Thyroid gland (tissue), 4 donors: ENCODE measurements around the gene NIP7.

Experiments used
- POLR2A ChIP-seq, 2 donors: fragments of 450-650 bp; IDR thresholded peaks; one replicate each; pipeline ENCODE4 v1.6.1; 2017; ENCODE audit warnings: antibody characterized with exemption in 2 of 2, mild to moderate bottlenecking in 2 of 2, moderate library complexity in 1 of 2
- TF ChIP-seq, protein P1 (sequence below), 6 experiments: fragments of 200-600 bp in 3 of 6; fragments of 450-650 bp in 3 of 6; sonication (generic) in 3 of 6; IDR thresholded peaks; one replicate each; pipeline ENCODE4 v1.5.1; 2016 to 2019; ENCODE audit warnings: antibody characterized with exemption in 6 of 6, mild to moderate bottlenecking in 2 of 6, inconsistent platforms in 1 of 6, moderate library complexity in 1 of 6

DNA sequence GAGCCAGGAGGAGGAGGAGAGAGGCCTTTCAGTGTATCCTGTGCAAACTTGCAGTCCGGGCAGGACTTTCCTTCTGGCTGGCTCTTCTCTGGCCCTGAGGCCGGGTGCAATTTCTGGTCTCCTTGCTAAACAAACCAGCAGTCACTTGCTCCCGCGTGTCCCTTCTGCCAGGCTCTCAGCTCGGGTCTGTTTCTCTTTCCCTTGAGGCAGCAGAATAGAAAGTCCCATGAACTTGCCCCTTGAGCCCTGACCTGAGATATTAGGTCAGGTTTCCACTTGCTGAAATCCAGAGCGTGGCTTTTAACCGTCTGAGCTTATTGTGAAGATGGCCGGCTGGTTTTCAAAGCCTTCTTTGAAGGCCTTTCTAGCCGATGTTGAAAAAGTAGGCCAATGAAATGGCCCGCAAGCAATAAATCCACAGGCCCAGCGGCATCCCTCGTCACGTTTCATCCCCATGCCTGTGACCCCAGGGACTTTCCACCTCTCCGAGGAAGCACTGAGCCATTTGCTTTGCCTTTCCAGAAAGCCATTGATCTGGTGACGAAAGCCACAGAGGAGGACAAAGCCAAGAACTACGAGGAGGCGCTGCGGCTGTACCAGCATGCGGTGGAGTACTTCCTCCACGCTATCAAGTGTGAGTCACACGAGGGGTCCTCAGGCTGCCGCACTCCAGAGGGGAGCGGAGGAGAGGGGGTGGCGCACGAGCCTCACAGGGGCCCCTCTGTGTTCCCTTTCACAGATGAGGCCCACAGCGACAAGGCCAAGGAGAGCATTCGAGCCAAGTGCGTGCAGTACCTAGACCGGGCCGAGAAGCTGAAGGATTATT lies 23.9 kb upstream of the NIP7 start:
- TF ChIP-seq, protein P1, sequence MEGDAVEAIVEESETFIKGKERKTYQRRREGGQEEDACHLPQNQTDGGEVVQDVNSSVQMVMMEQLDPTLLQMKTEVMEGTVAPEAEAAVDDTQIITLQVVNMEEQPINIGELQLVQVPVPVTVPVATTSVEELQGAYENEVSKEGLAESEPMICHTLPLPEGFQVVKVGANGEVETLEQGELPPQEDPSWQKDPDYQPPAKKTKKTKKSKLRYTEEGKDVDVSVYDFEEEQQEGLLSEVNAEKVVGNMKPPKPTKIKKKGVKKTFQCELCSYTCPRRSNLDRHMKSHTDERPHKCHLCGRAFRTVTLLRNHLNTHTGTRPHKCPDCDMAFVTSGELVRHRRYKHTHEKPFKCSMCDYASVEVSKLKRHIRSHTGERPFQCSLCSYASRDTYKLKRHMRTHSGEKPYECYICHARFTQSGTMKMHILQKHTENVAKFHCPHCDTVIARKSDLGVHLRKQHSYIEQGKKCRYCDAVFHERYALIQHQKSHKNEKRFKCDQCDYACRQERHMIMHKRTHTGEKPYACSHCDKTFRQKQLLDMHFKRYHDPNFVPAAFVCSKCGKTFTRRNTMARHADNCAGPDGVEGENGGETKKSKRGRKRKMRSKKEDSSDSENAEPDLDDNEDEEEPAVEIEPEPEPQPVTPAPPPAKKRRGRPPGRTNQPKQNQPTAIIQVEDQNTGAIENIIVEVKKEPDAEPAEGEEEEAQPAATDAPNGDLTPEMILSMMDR (IDR thresholded peaks at IDR 0.05) = no peak
- TF ChIP-seq POLR2A (IDR thresholded peaks at IDR 0.05) = no peak
